Measurements from ENCODE around the gene C6orf47. TPM values are rescaled to one million over a fixed set of nuclear protein-coding genes. Genes with fewer than 3 reads are reported as not detected.

C6orf47 gene
- total and polyA plus RNA-seq, 4 donors = 18.9 to 26.8 (median 24.0) TPM

DNA sequence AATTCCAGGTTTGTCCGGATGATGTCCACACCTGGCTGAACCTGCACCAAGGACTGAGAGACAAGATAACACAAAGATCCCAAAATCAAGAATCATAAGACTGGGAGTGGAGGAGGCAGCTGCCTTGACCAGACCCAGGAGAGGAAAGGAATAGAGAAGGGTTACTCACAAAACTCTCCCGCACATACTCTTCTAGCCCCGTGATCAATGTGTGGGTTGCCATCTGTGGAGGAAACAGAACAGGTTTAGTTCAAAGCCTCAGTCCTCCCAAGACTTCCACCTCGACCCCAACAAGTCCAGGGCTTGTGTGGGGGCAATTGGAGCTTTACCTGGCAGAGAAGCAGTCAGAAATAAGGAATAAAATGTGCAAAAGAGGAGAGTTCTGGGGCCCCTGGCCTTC lies 19.2 kb downstream of the C6orf47 start:
- no peak overlapping the region for H3K9ac ChIP-seq (ENCODE audit: insufficient read depth in 1 of 2, low read length in 2 of 2)
- H3K9me3 ChIP-seq (ENCODE audit: control insufficient read depth in 4 of 4, insufficient read depth in 3 of 4, low read length in 3 of 4) = no peaks in the 10 kb centered on the region
- TF ChIP-seq, protein P1, sequence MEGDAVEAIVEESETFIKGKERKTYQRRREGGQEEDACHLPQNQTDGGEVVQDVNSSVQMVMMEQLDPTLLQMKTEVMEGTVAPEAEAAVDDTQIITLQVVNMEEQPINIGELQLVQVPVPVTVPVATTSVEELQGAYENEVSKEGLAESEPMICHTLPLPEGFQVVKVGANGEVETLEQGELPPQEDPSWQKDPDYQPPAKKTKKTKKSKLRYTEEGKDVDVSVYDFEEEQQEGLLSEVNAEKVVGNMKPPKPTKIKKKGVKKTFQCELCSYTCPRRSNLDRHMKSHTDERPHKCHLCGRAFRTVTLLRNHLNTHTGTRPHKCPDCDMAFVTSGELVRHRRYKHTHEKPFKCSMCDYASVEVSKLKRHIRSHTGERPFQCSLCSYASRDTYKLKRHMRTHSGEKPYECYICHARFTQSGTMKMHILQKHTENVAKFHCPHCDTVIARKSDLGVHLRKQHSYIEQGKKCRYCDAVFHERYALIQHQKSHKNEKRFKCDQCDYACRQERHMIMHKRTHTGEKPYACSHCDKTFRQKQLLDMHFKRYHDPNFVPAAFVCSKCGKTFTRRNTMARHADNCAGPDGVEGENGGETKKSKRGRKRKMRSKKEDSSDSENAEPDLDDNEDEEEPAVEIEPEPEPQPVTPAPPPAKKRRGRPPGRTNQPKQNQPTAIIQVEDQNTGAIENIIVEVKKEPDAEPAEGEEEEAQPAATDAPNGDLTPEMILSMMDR (IDR thresholded peaks at IDR 0.05; ENCODE audit: control extremely low read depth, extremely low read depth) = no peak
- no peaks in the 10 kb centered on the region for H3K27me3 ChIP-seq (ENCODE audit: control insufficient read depth in 3 of 3, insufficient read depth in 3 of 3, low read length in 2 of 3)
- H3K36me3 ChIP-seq (ENCODE audit: control insufficient read depth in 4 of 4, insufficient read depth in 4 of 4, low read length in 4 of 4) = peaks cover 43 to 73% (median 60%) of the 10 kb centered on the region in 4 donors
- WGBS, 2 donors = 87 to 93% methylated on average over 4 of the region's 4 CpGs
- no peak overlapping the region for H3K27ac ChIP-seq (ENCODE audit: low read depth in 1 of 2, low read length in 1 of 2)
- H3K4me1 ChIP-seq (ENCODE audit: control insufficient read depth in 5 of 5, insufficient read depth in 5 of 5, low read length in 5 of 5) = no peaks in the 10 kb centered on the region
- DNase-seq = no peak
- no peak overlapping the region for H3K4me3 ChIP-seq
- no peak for ATAC-seq (ENCODE audit: insufficient read depth, low FRiP score)

GRCh38 chr6:31640612-31641011 lies 20.0 kb downstream of the C6orf47 start:
- Histone ChIP-seq H3K36me3 (ENCODE audit: control insufficient read depth in 4 of 4, insufficient read depth in 4 of 4, low read length in 4 of 4) (peaks cover 41 to 76% (median 63%) of the 10 kb centered on the region in 4 donors), H3K4me1 (ENCODE audit: control insufficient read depth in 5 of 5, insufficient read depth in 5 of 5, low read length in 5 of 5) (no peaks in the 10 kb centered on the region), H3K27me3 (ENCODE audit: control insufficient read depth in 3 of 3, insufficient read depth in 3 of 3, low read length in 2 of 3) (no peaks in the 10 kb centered on the region), H3K9ac (ENCODE audit: insufficient read depth in 1 of 2, low read length in 2 of 2) (no peak overlapping the region), H3K9me3 (ENCODE audit: control insufficient read depth in 4 of 4, insufficient read depth in 3 of 4, low read length in 3 of 4) (no peaks in the 10 kb centered on the region), H3K27ac (ENCODE audit: low read depth in 1 of 2, low read length in 1 of 2) (no peak overlapping the region), H3K4me3 (no peak overlapping the region)
- TF ChIP-seq, protein P1 (IDR thresholded peaks at IDR 0.05; ENCODE audit: control extremely low read depth, extremely low read depth) = no peak
- WGBS, 2 donors = 90 to 94% methylated on average over 6 of the region's 6 CpGs
- DNase-seq (no peak), ATAC-seq (ENCODE audit: insufficient read depth, low FRiP score) (no peak)

GRCh38 chr6:31639449-31639861 lies 21.1 kb downstream of the C6orf47 start:
- ATAC-seq (ENCODE audit: insufficient read depth, low FRiP score) (no peak), DNase-seq (no peak)
- Histone ChIP-seq H3K4me3 (no peak overlapping the region), H3K36me3 (ENCODE audit: control insufficient read depth in 4 of 4, insufficient read depth in 4 of 4, low read length in 4 of 4) (peaks cover 48 to 78% (median 63%) of the 10 kb centered on the region in 4 donors), H3K9ac (ENCODE audit: insufficient read depth in 1 of 2, low read length in 2 of 2) (no peak overlapping the region), H3K9me3 (ENCODE audit: control insufficient read depth in 4 of 4, insufficient read depth in 3 of 4, low read length in 3 of 4) (no peaks in the 10 kb centered on the region), H3K4me1 (ENCODE audit: control insufficient read depth in 5 of 5, insufficient read depth in 5 of 5, low read length in 5 of 5) (no peaks in the 10 kb centered on the region), H3K27me3 (ENCODE audit: control insufficient read depth in 3 of 3, insufficient read depth in 3 of 3, low read length in 2 of 3) (no peaks in the 10 kb centered on the region), H3K27ac (ENCODE audit: low read depth in 1 of 2, low read length in 1 of 2) (no peak overlapping the region)
- TF ChIP-seq, protein P1 (IDR thresholded peaks at IDR 0.05; ENCODE audit: control extremely low read depth, extremely low read depth) = no peak
- WGBS, 2 donors = 71 to 75% methylated on average over 10 of the region's 10 CpGs

GRCh38 chr6:31639043-31639442 lies 21.5 kb downstream of the C6orf47 start:
- no peak overlapping the region for H3K9ac ChIP-seq (ENCODE audit: insufficient read depth in 1 of 2, low read length in 2 of 2)
- H3K4me1 ChIP-seq (ENCODE audit: control insufficient read depth in 5 of 5, insufficient read depth in 5 of 5, low read length in 5 of 5) = no peaks in the 10 kb centered on the region
- no peaks in the 10 kb centered on the region for H3K9me3 ChIP-seq (ENCODE audit: control insufficient read depth in 4 of 4, insufficient read depth in 3 of 4, low read length in 3 of 4)
- no peak for ATAC-seq (ENCODE audit: insufficient read depth, low FRiP score)
- WGBS, 2 donors = 84 to 91% methylated on average over 9 of the region's 9 CpGs
- TF ChIP-seq, protein P1 (IDR thresholded peaks at IDR 0.05; ENCODE audit: control extremely low read depth, extremely low read depth) = no peak
- H3K36me3 ChIP-seq (ENCODE audit: control insufficient read depth in 4 of 4, insufficient read depth in 4 of 4, low read length in 4 of 4) = peaks cover 52 to 78% (median 65%) of the 10 kb centered on the region in 4 donors
- H3K4me3 ChIP-seq = no peak overlapping the region
- no peak overlapping the region for H3K27ac ChIP-seq (ENCODE audit: low read depth in 1 of 2, low read length in 1 of 2)
- H3K27me3 ChIP-seq (ENCODE audit: control insufficient read depth in 3 of 3, insufficient read depth in 3 of 3, low read length in 2 of 3) = no peaks in the 10 kb centered on the region
- DNase-seq = no peak
